ENCODE measurements around the gene MYNN. TPM values are rescaled to one million over a fixed set of nuclear protein-coding genes. Genes with fewer than 3 reads are reported as not detected.

The MYNN gene
- total and polyA plus RNA-seq, 2 of the 13 experiments (the other 11 are each of a cell fraction or from before 2014, with no cell fraction given) = 10.4 to 17.6 TPM

DNA sequence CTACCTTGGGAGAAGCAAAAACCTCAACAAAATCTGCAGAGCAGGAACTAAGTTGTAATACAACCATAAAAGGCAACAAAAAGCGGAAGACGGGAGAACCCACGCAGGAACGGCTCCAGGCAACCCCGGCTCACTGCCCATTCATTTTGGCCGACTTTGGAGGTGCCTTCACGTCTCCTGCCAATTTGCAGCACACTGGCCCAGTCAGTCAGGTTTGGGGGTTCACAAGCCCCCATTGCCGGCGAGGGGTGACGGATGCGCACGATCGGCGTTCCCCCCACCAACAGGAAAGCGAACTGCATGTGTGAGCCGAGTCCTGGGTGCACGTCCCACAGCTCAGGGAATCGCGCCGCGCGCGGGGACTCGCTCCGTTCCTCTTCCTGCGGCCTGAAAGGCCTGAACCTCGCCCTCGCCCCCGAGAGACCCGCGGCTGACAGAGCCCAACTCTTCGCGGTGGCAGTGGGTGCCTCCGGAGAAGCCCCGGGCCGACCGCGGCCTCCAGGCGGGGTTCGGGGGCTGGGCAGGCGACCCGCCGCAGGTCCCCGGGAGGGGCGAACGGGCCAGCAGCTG is 8.8 kb upstream of the MYNN start:
- in situ Hi-C loops (cut with HindIII; ENCODE audit: extremely low pct_ligation_motif_present, low pct_unique_long_range_greater_than_20kb) = no loop called here
- BruUV-seq (replicated peaks) = TSS peak; percentile 98
- TF ChIP-seq, protein P1, sequence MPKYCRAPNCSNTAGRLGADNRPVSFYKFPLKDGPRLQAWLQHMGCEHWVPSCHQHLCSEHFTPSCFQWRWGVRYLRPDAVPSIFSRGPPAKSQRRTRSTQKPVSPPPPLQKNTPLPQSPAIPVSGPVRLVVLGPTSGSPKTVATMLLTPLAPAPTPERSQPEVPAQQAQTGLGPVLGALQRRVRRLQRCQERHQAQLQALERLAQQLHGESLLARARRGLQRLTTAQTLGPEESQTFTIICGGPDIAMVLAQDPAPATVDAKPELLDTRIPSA (CRISPR knock-in tag; IDR thresholded peaks at IDR 0.05; ENCODE audit: borderline replicate concordance) = 0 out of 2 replicates have a peak, but pooled peaks have one; percentile 28
- TF ChIP-seq ZNF878 (CRISPR knock-in tag; IDR thresholded peaks at IDR 0.05) = no peak
- TF ChIP-seq ZNF30 (CRISPR knock-in tag; IDR thresholded peaks at IDR 0.05) = 0 out of 2 replicates have a peak, but pooled peaks have one; percentile 40
- TF ChIP-seq CCAR2 (optimal IDR thresholded peaks at IDR 0.05; ENCODE audit: low read depth, low read length) = no peak
- no peak for TF ChIP-seq ZNF354B (CRISPR knock-in tag; IDR thresholded peaks at IDR 0.05)
- TF ChIP-seq ZNF24 (IDR thresholded peaks at IDR 0.05) = no peak
- TF ChIP-seq LCORL (IDR thresholded peaks at IDR 0.05) = no peak
- TF ChIP-seq LCORL (CRISPR knock-in tag; IDR thresholded peaks at IDR 0.05) = no peak
- TF ChIP-seq FOXM1 (CRISPR knock-in tag; IDR thresholded peaks at IDR 0.05) = 0 out of 2 replicates have a peak, but pooled peaks have one; percentile 23
- no peak for TF ChIP-seq ZSCAN21 (CRISPR knock-in tag; IDR thresholded peaks at IDR 0.05; ENCODE audit: borderline replicate concordance)
- 0 out of 2 replicates have a peak, but pooled peaks have one; percentile 47 for TF ChIP-seq ZNF598 (CRISPR knock-in tag; IDR thresholded peaks at IDR 0.05; ENCODE audit: borderline replicate concordance)
- no peak for TF ChIP-seq ZNF331 (CRISPR knock-in tag; IDR thresholded peaks at IDR 0.05)
- TF ChIP-seq ATF7 (IDR thresholded peaks at IDR 0.05) = no peak
- TF ChIP-seq ATF7 (CRISPR knock-in tag; IDR thresholded peaks at IDR 0.05) = no peak
- TF ChIP-seq MLLT10 (CRISPR knock-in tag; IDR thresholded peaks at IDR 0.05) = no peak
- 0 out of 2 replicates have a peak, but pooled peaks have one; percentile 38 for TF ChIP-seq ZNF337 (CRISPR knock-in tag; IDR thresholded peaks at IDR 0.05; ENCODE audit: borderline replicate concordance, low read depth)
- TF ChIP-seq GTF2F1 (IDR thresholded peaks at IDR 0.05; ENCODE audit: low read length) = no peak
- no peak for TF ChIP-seq ZNF446 (CRISPR knock-in tag; IDR thresholded peaks at IDR 0.05)
- no peak for TF ChIP-seq RORA (CRISPR knock-in tag; IDR thresholded peaks at IDR 0.05)
- TF ChIP-seq, protein P2, sequence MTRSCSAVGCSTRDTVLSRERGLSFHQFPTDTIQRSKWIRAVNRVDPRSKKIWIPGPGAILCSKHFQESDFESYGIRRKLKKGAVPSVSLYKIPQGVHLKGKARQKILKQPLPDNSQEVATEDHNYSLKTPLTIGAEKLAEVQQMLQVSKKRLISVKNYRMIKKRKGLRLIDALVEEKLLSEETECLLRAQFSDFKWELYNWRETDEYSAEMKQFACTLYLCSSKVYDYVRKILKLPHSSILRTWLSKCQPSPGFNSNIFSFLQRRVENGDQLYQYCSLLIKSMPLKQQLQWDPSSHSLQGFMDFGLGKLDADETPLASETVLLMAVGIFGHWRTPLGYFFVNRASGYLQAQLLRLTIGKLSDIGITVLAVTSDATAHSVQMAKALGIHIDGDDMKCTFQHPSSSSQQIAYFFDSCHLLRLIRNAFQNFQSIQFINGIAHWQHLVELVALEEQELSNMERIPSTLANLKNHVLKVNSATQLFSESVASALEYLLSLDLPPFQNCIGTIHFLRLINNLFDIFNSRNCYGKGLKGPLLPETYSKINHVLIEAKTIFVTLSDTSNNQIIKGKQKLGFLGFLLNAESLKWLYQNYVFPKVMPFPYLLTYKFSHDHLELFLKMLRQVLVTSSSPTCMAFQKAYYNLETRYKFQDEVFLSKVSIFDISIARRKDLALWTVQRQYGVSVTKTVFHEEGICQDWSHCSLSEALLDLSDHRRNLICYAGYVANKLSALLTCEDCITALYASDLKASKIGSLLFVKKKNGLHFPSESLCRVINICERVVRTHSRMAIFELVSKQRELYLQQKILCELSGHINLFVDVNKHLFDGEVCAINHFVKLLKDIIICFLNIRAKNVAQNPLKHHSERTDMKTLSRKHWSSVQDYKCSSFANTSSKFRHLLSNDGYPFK (CRISPR knock-in tag; IDR thresholded peaks at IDR 0.05; ENCODE audit: borderline replicate concordance) = peak; percentile 54; the same call in 1 of the 2 replicates
- no peak for TF ChIP-seq SP140L (CRISPR knock-in tag; IDR thresholded peaks at IDR 0.05; ENCODE audit: borderline replicate concordance)
- TF ChIP-seq FOXA1 (IDR thresholded peaks at IDR 0.05) = no peak
- no peak for TF ChIP-seq FOXA1 (CRISPR knock-in tag; IDR thresholded peaks at IDR 0.05)

More for the DNA sequence above, 8.8 kb upstream of the MYNN start:
- Histone ChIP-seq H3K4me3 (replicated peaks in 1 of 3; ENCODE audit: insufficient read depth in 1 of 3, low read depth in 2 of 3, low read length in 3 of 3) (peak overlapping the region; percentile 62 to 80 (median 72)), H3K79me2 (ENCODE audit: insufficient read depth, low read length) (no peaks in the 10 kb centered on the region), H3K4me1 (ENCODE audit: insufficient read depth, low read length) (no peaks in the 10 kb centered on the region; the same call in 1 of the 2 replicates), H3K9me3 (ENCODE audit: low read length) (no peaks in the 10 kb centered on the region), H3K27me3 (ENCODE audit: control insufficient read depth in 1 of 2, insufficient read depth in 2 of 2, low read length in 2 of 2) (0 out of 5 replicates have a peak, but pooled peaks cover 0 to 4% of the 10 kb centered on the region in 2 experiments), H2AFZ (ENCODE audit: low read length) (no peak overlapping the region), H3K4me2 (ENCODE audit: low read depth, low read length) (peak overlapping the region; percentile 66), H3K36me3 (replicated peaks in 1 of 2; ENCODE audit: control insufficient read depth in 1 of 2, insufficient read depth in 2 of 2, low read length in 2 of 2) (no peaks in the 10 kb centered on the region), H4K20me1 (ENCODE audit: insufficient read depth, low read length) (no peaks in the 10 kb centered on the region), H3K27ac (ENCODE audit: extremely low read length, insufficient read depth, low read length) (peak overlapping the region; percentile 79), H3K9ac (ENCODE audit: insufficient read depth, low read depth, low read length) (peak overlapping the region; percentile 83)
- ChIA-PET POLR2A (interaction anchor here (1.2 to 2.8 kb wide), 2 partner anchors 9 to 202 kb away, joined by 4 to 29 read pairs; partner anchors contain the start of genes MYNN and SEC62), CTCF (ENCODE audit: low intra/inter-chr PET ratio, low total read pairs) (no interaction called here)
- no peak for FAIRE-seq
- WGBS (ENCODE audit: low lambda C conversion rate) = 54% methylated on average over 29 of the region's 46 CpGs
- no peak for DNase-seq (ENCODE audit: low spot score)
- intact Hi-C loops (cut with micrococcal nuclease; ENCODE audit: unreplicated experiment) = loop anchor here (5.0 to 10.0 kb wide), 3 partner anchors 98 to 260 kb away; partner anchors contain the start of gene MECOM
- ATAC-seq = peak; percentile 19
